RKO (cell line): ENCODE results near the gene TMEM88.

Experiments
- DNase-seq: peaks from one replicate; pipeline ENCODE4 v3.0.0-alpha.2; 2016; ENCODE audit warnings: low spot score

Gene TMEM88

DNA sequence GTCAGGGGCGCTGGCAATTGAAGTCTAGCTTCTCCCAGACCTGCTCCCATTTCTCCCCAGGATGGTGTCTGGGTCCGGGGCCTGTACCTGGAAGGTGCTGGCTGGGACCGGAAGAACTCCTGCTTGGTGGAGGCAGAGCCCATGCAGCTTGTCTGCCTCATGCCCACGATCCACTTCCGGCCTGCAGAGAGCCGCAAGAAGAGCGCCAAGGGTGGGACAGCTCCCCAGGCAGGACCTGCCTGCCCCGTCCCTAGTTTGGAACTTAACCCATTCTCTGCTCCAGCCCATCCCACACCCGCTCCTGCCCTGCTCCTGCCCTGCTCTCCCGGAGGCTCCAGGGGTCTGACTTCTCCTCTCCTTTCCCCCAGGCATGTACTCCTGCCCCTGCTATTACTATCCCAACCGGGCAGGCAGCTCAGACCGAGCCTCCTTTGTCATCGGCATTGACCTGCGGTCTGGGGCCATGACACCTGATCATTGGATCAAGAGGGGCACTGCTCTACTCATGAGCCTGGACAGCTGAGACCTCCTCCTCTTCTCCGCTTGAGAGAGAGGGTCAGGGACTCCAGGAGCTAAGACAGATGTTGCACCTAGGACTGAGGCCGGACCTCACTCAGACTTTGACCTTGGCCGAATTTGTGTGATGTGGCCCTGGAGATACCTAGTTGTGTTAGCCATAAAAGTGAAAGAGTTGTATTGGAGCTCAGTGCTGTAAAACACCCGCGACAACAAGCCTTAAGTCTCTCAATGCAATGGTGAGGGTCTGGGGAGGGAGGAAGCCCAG, 21.7 kb upstream of the TMEM88 start:
- no peak for DNase-seq

DNA sequence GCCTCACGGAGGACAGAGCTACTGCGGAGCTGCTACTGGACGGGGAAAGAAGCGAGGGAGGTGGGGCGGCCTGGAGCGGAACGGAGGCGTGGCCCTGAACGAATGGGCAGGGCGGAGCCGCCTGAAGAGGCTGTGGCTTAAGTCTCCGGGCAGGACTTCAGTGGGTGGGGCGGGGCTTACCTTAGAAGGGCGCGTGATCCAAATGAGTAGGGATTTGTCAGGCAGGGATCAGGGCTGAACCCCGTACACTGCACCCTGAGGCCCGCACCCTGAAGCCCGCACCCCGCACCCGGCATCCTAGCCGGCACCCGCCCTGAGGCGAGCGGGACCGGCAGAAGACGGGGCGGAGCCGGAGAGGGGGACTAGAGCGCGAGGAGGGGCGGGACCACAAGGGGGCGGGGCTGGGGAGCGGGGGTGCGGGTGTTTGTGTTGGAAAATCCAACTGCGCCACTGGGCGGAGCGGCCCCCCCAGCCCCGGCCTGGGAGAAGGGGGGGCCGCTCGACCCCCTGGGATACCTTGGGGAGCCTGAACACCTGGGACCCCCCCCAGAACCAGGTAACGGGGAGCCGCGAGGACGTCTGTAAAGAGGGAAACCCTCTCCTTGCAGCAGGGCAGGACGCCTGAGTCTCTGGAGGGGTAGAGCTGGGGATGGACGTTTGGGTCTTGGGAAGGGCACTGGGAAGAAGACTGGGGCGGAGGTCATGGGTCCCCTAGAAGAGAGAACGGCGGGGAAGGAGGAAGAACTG, 20.9 kb upstream of the TMEM88 start, which contains the start of gene KDM6B:
KDM6B (plus strand) TSS at position 423 of the 747 bp plus-strand sequence. CDS start 11,338 bp downstream, outside the sequence.
- DNase-seq = peak; percentile 93

DNA sequence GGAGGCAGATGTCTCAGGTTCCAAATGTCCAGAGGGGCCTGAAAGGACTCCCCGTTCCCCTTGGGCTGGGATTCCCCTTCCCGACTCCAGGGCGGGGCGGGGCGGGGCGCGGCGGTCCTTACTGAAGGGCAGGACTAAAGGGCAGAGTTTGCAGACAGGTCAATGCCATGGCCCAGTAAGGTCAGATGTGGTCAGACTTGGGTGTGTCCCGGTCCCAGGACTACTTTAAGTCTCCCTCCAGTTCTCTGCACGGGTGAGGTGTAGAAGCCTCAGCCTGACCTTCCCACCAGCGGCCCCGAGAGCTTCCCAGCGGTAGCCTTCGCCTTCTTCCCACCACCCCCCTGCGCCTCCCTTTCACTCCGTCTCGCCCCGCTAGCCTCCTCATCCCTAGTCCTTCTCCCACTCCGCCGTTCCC, 20.3 kb upstream of the TMEM88 start:
- DNase-seq = peak; percentile 86

GRCh38 chr17:7834957-7835813, 19.7 kb upstream of the TMEM88 start:
- DNase-seq = peak; percentile 97

DNA sequence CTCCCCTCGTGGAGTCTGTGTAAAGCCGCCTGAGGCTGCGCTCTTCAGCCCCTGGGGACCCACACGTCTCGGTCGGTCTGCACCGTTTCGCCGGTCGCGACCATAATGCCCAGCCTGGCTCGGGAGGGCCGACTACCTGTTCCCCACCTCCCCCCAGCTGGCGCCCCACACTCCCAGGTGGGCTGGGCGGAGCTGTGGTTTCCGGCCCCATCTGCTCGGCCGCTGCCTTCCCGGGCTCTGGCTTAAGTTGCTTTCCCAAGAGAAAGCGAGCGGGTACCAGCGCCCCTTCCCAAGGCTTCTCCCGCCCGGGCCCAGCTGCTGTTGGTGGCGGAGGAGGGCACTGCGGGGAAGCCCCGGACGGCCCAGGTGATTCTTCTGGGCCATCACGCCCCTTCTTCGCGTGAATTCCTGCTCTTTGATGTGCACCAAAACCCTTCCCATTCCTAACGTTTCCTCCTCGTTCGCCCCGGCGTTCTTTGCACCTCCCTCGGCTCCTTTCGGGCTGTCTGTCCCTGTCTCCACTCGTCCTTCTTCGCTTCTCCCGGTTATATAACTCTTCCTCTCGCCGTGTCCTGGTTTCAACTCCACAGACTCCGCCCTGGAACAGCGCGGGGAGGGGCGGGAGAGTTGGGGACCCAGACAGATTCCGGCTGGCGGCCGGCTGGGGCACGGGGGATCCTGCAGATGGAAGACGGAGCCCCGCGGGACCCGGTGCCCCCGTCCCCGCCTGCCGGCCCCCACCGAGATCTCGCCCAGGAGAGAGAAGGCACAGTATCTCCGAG, 18.9 kb upstream of the TMEM88 start:
- peak; percentile 74 for DNase-seq

GRCh38 chr17:7836596-7837407, 18.1 kb upstream of the TMEM88 start:
- DNase-seq = peak; percentile 98

- DNase-seq = peak; percentile 77
Measured at GRCh38 chr17:7837408-7838088, 17.3 kb upstream of the TMEM88 start.

DNA sequence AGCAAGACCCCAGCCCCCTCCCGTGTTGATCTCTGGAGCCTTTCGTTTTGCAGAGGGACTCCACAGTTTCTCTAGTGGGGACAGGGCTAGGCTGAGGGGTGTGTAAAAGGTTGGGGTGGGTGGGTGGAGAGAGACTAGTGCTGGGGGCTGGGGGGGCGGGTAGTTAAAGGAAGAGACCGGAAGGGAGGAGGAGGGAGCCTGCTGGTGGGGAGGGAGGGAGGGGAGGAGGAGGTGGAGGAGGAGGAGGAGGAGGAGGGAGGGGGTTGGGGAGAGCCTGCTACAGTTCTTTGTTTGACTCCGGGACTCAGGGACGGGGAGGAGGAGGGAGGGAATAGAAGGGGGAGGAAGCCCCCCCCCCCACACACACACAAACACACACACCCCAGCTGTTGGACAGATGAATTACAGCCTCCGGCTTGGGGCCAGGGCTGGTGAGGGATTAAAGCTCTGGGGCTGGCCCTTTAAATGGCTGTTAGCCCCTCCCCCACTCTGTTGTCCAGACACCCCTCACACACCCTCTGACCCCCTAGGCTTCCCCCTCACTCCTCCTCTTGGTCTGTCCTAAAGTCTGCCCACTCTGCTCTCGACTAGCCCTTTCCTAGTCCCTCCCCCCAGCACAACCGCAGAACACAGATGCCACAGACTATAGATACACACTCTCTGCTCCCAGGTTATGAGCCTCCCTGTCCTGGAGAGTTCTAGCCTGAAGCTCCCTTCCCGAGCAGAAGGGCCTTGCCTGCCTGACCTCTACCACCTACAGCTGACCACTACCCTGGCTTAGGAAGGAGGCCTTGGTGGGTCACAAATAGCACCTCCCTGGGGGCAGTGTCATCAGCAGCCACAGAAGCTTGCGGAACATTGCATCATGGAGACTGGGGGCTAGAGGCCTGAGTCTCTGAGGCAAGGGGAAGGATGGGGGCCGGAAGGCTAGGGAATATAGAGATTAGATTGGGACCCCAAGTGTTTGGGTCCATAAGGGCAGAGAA, 16.5 kb upstream of the TMEM88 start:
- peak; percentile 75 for DNase-seq

- no peak for DNase-seq
Measured at GRCh38 chr17:7839190-7839875, 15.5 kb upstream of the TMEM88 start.

DNA sequence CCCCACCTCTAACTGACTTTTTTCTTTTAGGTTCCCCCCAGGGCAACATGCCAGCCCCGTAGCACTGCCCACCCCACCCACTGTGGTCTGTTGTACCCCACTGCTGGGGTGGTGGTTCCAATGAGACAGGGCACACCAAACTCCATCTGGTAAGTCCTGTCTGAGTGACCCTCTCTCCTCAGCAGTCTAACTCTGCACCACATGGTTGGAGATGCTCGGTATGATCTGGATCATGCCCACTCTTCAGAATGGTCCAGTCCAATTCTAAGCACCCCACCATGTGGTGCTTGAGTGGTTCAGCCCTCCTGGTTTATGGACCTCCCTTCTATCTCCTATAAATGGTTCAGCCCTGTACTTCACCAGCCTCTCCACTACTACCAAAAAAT, 15.0 kb upstream of the TMEM88 start:
- peak; percentile 91 for DNase-seq

DNA sequence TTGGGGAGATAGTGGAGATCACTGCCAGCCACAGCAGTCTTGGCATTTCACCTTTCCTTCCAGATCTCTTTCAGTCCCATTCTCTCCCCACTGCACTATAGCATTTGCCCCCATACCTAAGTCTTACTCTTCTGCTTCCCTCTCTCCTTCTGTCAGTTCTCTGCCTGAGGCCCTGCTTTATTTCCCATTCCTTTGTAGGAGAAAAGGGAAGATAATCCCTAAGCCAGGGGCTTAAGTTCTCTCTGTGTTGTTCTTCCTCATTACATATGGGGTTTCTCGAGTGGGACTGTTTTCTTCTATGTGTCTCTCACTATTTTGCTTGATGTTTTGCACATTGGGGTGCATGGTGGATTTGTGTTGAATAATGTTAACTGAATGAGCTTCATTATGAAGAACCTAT, 14.4 kb upstream of the TMEM88 start:
- no peak for DNase-seq

DNA sequence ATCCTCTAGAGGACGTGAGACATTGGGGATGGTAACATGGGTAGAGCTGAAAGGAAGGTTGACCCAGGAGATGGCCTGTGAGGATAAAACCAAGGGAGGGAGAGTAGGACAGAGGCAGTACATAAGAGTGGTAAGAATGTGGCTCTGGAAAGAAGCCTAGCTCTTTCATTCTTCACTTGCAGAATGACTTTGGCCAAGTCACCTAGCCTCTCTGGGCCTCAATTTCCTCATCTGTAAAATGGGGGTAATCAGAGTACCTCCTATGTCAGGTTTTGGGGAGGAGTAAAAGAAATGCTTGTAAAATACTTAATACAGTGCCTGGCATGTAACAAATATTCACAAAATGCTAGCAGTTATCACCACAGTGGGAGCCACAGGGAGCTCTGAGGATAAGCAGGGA, 14.0 kb upstream of the TMEM88 start:
- DNase-seq = no peak

DNA sequence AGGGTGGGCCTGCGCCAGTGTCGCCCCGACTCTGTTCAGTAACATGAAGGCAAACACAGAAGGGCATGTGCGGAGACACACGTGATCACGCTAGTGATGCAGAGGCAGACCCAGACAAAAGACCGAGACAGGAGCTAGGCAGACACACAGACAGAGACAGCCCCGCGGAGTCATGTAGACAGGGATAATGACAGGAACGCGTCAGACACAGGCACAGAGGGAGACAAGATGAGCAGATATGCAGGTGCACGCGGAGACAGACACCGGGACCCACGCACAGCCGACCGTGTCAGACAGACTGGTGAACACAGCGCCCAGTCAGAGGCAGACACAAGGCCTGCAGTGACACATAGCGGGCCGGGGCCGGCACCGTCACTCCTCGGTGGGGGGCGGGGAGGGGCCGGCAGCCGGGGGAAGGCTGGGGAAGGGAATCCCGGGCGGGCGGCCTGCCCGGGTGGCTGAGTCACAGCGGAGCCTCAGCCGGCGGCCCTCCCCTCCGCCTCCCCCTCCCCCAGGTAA, 13.4 kb upstream of the TMEM88 start:
- DNase-seq = peak; percentile 93

DNA sequence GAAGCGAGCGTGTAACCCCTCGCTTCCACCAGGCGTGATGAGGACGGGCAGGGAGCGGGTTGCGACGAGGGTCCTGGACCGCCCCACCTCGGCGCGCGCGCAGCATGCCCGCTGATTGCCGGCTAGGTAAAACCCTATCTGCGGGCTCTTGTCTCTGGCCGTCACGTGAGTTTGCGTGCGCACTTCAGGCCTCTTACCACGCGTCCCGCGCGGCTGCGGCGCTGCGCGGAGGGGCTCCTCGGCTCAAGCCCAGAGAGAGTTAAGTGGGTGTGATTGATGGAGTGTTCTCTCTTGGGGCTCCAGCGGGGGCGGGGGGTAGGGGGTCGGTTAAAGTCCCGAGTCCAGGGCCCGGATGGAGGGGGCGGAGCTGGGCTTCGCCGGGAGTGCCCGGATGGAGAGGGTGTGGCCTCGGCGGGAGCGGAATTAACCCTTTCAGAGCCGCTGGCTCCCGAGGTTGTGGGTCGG, 12.9 kb upstream of the TMEM88 start:
- peak; percentile 88 for DNase-seq

DNA sequence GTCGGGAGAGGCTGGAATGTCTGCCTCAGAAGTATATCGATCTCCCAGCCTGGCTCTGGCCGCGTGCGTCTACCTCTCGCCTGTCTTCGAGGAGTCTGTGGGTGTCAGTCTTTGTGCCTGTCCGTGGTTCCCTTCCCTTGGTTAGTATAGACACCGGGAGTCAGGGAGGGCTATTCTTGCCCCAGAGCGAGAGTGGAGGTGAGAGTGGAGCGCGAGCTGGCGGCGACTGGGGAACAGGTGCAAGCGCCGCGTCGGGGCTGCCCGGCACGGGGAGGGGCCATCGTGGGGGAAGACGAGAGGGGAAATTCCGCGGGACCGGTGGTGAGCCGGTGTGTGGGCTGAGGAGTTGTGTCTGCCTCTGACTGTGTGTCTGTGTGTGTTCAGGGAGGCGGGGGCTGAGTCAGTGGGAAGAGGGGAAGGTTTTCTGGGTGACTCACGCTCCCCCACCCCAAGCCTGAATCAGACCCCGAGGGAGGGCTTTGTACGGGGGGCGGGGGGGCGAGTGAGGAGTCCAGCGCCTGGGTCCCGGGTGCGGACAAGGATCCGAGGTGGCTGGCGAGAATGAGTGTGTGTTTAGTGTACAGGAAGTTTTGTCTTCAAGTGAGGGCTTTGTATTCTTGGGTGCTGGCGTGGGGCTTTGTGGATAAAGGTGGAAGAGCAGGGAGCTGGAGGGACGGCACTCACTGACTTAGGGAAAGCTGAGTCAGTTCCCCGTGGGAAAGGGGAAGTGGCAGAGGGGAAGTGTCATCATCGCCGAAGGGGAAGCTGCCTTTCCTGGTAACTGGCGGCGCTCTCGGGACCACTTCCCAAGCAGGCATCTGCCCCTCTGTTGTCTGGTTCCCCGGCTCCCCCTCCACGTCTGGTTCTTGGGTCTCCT, 12.2 kb upstream of the TMEM88 start:
- DNase-seq = peak; percentile 95

- no peak for DNase-seq
Measured at GRCh38 chr17:7843257-7843535, 11.7 kb upstream of the TMEM88 start.
